ENCODE measurements around the gene HOXA10.

- no peak for TF ChIP-seq CTCF (IDR thresholded peaks at IDR 0.05; ENCODE audit: borderline replicate concordance, extremely low read depth, low read length, poor library complexity, severe bottlenecking)
- TF ChIP-seq EZH2 (IDR thresholded peaks at IDR 0.05; ENCODE audit: borderline replicate concordance, low read depth, low read length, severe bottlenecking), result no peak
Measured at GRCh38 chr7:27156916-27157701, 17.0 kb downstream of the HOXA10 start.
